K562 (cell line): ENCODE results near the gene KLF18. TPM values are rescaled to one million over a fixed set of nuclear protein-coding genes. Genes with fewer than 3 reads are reported as not detected.

Source experiments
- ATF7 ChIP-seq: fragments of 450-650 bp; IDR thresholded peaks from 2 replicates; pipeline ENCODE4 v1.7.1; 2014; ENCODE audit warnings: mild to moderate bottlenecking, moderate library complexity
- CREB1 ChIP-seq, 2 experiments: sonication (generic) in 1 of 2; formaldehyde crosslinking in 1 of 2; IDR thresholded peaks; 2 replicates each; pipeline versions ENCODE4 v1.6.1 to v1.8.0; 2012 to 2022; ENCODE audit warnings: inconsistent platforms in 1 of 2, mild to moderate bottlenecking in 1 of 2, missing genetic modification reagents in 1 of 2, moderate library complexity in 1 of 2
- CREM ChIP-seq: IDR thresholded peaks from 2 replicates; pipeline ENCODE4 v1.6.1; 2014; ENCODE audit warnings: antibody characterized with exemption, low read depth
- E2F5 ChIP-seq: sonication (generic); formaldehyde crosslinking; IDR thresholded peaks from 2 replicates; pipeline ENCODE4 v1.8.0; 2022; ENCODE audit warnings: mild to moderate bottlenecking, missing genetic modification reagents
- ELF1 ChIP-seq: fragments of 200-800 bp; sonication (Bioruptor generic); IDR thresholded peaks from 2 replicates; pipeline ENCODE4 v1.6.1; 2016; ENCODE audit warnings: missing genetic modification characterization, missing compliant biosample characterization
- ETV6 ChIP-seq, 3 experiments: fragments of 150-350 bp in 1 of 3; sonication (generic) in 1 of 3; formaldehyde crosslinking in 1 of 3; IDR thresholded peaks; 2 replicates each; pipeline versions ENCODE4 v1.6.1 to v1.8.0; 2014 to 2022; ENCODE audit warnings: borderline replicate concordance in 2 of 3, low read depth in 2 of 3, antibody characterized with exemption in 1 of 3, low read length in 1 of 3, mild to moderate bottlenecking in 1 of 3, missing genetic modification reagents in 1 of 3
- FOXK1 ChIP-seq: sonication (generic); formaldehyde crosslinking; IDR thresholded peaks from 2 replicates; pipeline ENCODE4 v1.8.0; 2022; ENCODE audit warnings: missing genetic modification reagents, mild to moderate bottlenecking, borderline replicate concordance
- HNRNPH1 ChIP-seq: fragments of 200-400 bp; formaldehyde crosslinking; optimal IDR thresholded peaks from 2 replicates; pipeline ENCODE3; 2017; ENCODE audit warnings: low read depth, mild to moderate bottlenecking, low read length, moderate library complexity
- HNRNPL ChIP-seq: fragments of 200-400 bp; formaldehyde crosslinking; IDR thresholded peaks from 2 replicates; pipeline ENCODE4 v1.6.1; 2017; ENCODE audit warnings: low read depth, mild to moderate bottlenecking, low read length
- LARP7 ChIP-seq: fragments of 450-650 bp; IDR thresholded peaks from 2 replicates; pipeline ENCODE4 v1.6.1; 2016
- MAFK ChIP-seq: IDR thresholded peaks from 2 replicates; pipeline ENCODE4 v1.6.1; 2011; ENCODE audit warnings: low read length, improper control_type of control experiment
- NCOA4 ChIP-seq: fragments of 450-650 bp; IDR thresholded peaks from 2 replicates; pipeline ENCODE4 v1.6.1; 2018; ENCODE audit warnings: mild to moderate bottlenecking; ENCODE audit not compliant: partially characterized antibody
- NR3C1 ChIP-seq: sonication (generic); formaldehyde crosslinking; IDR thresholded peaks from 2 replicates; pipeline ENCODE4 v1.8.1; 2022; ENCODE audit warnings: missing genetic modification reagents
- RAD51 ChIP-seq: fragments of 450-650 bp; IDR thresholded peaks from 2 replicates; pipeline ENCODE4 v1.7.1; 2016; ENCODE audit warnings: low read depth, mild to moderate bottlenecking, borderline replicate concordance
- SIRT6 ChIP-seq: IDR thresholded peaks from one replicate; pipeline ENCODE4 v1.6.1; 2012; ENCODE audit warnings: low read depth, mild to moderate bottlenecking, control low read depth, inconsistent platforms, low read length, moderate library complexity
- ZNF165 ChIP-seq: fragments of 250-450 bp; sonication (Bioruptor Pico); IDR thresholded peaks from 2 replicates; pipeline ENCODE4 v1.4.0; 2020; ENCODE audit warnings: borderline replicate concordance
- ZNF384 ChIP-seq: IDR thresholded peaks from 2 replicates; pipeline ENCODE4 v1.6.1; 2012; ENCODE audit warnings: low read depth, low read length, improper control_type of control experiment
- ZNF740 ChIP-seq, 3 experiments: fragments of 200-800 bp in 1 of 3; sonication (Bioruptor generic) in 1 of 3; sonication (generic) in 1 of 3; formaldehyde crosslinking in 1 of 3; IDR thresholded peaks; 2 replicates each; pipeline versions ENCODE4 v1.6.1 to v1.8.0; 2016 to 2022; ENCODE audit warnings: mild to moderate bottlenecking in 2 of 3, missing compliant biosample characterization in 2 of 3, missing genetic modification characterization in 2 of 3, missing genetic modification reagents in 1 of 3
- polyA plus RNA-seq, 8 experiments: library from polyadenylated mRNA; depleted of rRNA in 4 of 8; stranded (reverse) in 5 of 8; unstranded in 3 of 8; fragments of >200 nt; fragmentation: Nextera tagmentation in 2 of 8; fragmentation: Illumina TruSeq in 1 of 8; extraction: Ambion mirVana in 2 of 8; extraction: Trizol in 1 of 8; gene quantifications; 2 replicates each; pipeline versions ENCODE4 v1.2.1 to v1.2.3, GENCODE V29; 2011 to 2014; ENCODE audit warnings: inconsistent platforms in 1 of 8, missing spikeins in 1 of 8
- total RNA-seq, 7 experiments: library from RNA; depleted of rRNA in 6 of 7; stranded (reverse); fragments of >200 nt in 6 of 7; fragmentation: Illumina TruSeq in 2 of 7; extraction: Trizol in 2 of 7; gene quantifications; 2 replicates each; pipeline versions ENCODE4 v1.2.1 to v1.2.3, GENCODE V29; 2011 to 2021; ENCODE audit warnings: low replicate concordance in 1 of 7
- TF ChIP-seq, protein P1 (sequence below), 2 experiments: fragments of 450-650 bp; IDR thresholded peaks; 2 replicates each; pipeline ENCODE4 v1.6.1; 2016
- TF ChIP-seq, protein P2 (sequence below): fragments of 250-450 bp; sonication (Bioruptor Pico); IDR thresholded peaks from 2 replicates; pipeline ENCODE4 v1.8.0; 2021; ENCODE audit warnings: borderline replicate concordance, mild to moderate bottlenecking, moderate library complexity; ENCODE audit not compliant: poor library complexity, severe bottlenecking
- TF ChIP-seq, protein P3 (sequence below): sonication (generic); formaldehyde crosslinking; IDR thresholded peaks from 2 replicates; pipeline ENCODE4 v1.8.1; 2022; ENCODE audit warnings: missing genetic modification reagents

The KLF18 gene
- total and polyA plus RNA-seq, 9 of the 15 experiments (the other 6 are each of a cell fraction or from before 2014, with no cell fraction given): not detected

- TF ChIP-seq ZNF384 (no peak), HNRNPL (no peak), ZNF165 (CRISPR knock-in tag) (no peak), NCOA4 (no peak), HNRNPH1 (no peak), ATF7 (peak; percentile 43; the same call in 1 of the 2 replicates), MAFK (no peak), ETV6 (IDR thresholded peaks at IDR 0.05; ENCODE audit: borderline replicate concordance in 1 of 2, low read depth in 2 of 2, low read length in 1 of 2) (no peak), ETV6 (CRISPR knock-in tag; IDR thresholded peaks at IDR 0.05; ENCODE audit: borderline replicate concordance) (no peak), CREB1 (IDR thresholded peaks at IDR 0.05) (no peak; the same call in 1 of the 2 replicates), CREB1 (CRISPR knock-in tag; IDR thresholded peaks at IDR 0.05) (peak; percentile 33; the same call in 1 of the 2 replicates), ELF1 (tag) (no peak), LARP7 (no peak), NR3C1 (CRISPR knock-in tag) (no peak), SIRT6 (no peak), FOXK1 (no peak), E2F5 (no peak), ZNF740 (CRISPR knock-in tag; IDR thresholded peaks at IDR 0.05) (no peak), ZNF740 (tag; IDR thresholded peaks at IDR 0.05) (no peak), RAD51 (no peak), CREM (peak; percentile 38; the same call in 1 of the 2 replicates)
- TF ChIP-seq, protein P1, sequence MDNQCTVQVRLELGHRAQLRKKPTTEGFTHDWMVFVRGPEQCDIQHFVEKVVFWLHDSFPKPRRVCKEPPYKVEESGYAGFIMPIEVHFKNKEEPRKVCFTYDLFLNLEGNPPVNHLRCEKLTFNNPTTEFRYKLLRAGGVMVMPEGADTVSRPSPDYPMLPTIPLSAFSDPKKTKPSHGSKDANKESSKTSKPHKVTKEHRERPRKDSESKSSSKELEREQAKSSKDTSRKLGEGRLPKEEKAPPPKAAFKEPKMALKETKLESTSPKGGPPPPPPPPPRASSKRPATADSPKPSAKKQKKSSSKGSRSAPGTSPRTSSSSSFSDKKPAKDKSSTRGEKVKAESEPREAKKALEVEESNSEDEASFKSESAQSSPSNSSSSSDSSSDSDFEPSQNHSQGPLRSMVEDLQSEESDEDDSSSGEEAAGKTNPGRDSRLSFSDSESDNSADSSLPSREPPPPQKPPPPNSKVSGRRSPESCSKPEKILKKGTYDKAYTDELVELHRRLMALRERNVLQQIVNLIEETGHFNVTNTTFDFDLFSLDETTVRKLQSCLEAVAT (IDR thresholded peaks at IDR 0.05): no peak
- TF ChIP-seq, protein P2, sequence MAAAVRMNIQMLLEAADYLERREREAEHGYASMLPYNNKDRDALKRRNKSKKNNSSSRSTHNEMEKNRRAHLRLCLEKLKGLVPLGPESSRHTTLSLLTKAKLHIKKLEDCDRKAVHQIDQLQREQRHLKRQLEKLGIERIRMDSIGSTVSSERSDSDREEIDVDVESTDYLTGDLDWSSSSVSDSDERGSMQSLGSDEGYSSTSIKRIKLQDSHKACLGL (CRISPR knock-in tag): no peak
- TF ChIP-seq, protein P3, sequence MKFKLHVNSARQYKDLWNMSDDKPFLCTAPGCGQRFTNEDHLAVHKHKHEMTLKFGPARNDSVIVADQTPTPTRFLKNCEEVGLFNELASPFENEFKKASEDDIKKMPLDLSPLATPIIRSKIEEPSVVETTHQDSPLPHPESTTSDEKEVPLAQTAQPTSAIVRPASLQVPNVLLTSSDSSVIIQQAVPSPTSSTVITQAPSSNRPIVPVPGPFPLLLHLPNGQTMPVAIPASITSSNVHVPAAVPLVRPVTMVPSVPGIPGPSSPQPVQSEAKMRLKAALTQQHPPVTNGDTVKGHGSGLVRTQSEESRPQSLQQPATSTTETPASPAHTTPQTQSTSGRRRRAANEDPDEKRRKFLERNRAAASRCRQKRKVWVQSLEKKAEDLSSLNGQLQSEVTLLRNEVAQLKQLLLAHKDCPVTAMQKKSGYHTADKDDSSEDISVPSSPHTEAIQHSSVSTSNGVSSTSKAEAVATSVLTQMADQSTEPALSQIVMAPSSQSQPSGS (CRISPR knock-in tag): no peak
These were observed 37.9 kb downstream of the KLF18 start (continued) for GRCh38 chr1:44103270-44104131.
